ENCODE data around the gene CTSZ. TPM values are rescaled to one million over a fixed set of nuclear protein-coding genes. Genes with fewer than 3 reads are reported as not detected.
"Not testable (repeated sequence)": the region's sequence is repeated elsewhere in the genome, so short reads cannot be mapped to it uniquely, and the experiment has no call there.

CTSZ gene
- total RNA-seq, 3 donors from 2014 or later, result 135 to 238 (median 181) TPM

DNA sequence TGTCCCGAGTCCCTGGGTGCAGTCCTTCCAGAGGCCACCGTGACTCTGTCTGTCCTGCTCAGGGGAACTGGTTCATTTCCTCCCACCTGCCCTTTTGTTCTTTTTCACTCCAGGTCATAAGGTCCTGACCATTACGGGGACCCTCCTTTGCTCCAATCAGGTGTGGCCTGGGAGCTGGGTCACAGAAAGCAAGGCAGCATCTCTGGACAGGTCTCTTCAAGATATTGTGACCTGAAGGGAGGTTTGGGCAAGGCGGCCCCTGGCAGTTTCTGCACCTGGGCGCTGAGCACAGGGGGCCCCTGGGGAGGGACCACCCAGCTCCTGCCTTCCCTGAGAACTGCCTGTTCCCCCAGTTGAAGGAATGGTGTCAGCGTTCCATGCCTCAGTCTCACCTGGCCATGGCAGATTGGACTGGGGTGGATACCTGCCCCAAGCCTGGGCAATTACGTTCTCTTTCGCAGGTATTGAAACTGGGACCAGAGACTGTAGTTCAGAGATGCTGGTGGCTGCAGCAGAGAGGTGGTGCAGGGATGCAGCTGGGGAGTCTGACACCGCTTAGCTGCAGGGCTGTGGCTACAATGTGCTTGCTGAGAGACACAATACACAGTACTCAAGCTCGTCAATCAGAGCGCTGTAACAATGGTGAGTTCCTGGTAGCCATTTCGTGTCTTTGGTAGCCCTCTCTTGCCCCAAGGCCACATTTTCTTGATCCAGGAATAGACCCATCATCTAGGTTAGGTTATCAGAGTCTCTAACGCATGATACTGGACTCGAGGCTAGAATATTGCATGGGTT is 41.6 kb downstream of the CTSZ start:
- Histone ChIP-seq H3K27ac (no peak overlapping the region), H3K9me3 (no peaks in the 10 kb centered on the region), H3K36me3 (no peaks in the 10 kb centered on the region), H3K4me3 (no peak overlapping the region), H3K27me3 (no peaks in the 10 kb centered on the region), H3K4me1 (no peaks in the 10 kb centered on the region)
- TF ChIP-seq POLR2A (IDR thresholded peaks at IDR 0.05) (no peak), POLR2AphosphoS5 (IDR thresholded peaks at IDR 0.05) (no peak)
- TF ChIP-seq, protein P1, sequence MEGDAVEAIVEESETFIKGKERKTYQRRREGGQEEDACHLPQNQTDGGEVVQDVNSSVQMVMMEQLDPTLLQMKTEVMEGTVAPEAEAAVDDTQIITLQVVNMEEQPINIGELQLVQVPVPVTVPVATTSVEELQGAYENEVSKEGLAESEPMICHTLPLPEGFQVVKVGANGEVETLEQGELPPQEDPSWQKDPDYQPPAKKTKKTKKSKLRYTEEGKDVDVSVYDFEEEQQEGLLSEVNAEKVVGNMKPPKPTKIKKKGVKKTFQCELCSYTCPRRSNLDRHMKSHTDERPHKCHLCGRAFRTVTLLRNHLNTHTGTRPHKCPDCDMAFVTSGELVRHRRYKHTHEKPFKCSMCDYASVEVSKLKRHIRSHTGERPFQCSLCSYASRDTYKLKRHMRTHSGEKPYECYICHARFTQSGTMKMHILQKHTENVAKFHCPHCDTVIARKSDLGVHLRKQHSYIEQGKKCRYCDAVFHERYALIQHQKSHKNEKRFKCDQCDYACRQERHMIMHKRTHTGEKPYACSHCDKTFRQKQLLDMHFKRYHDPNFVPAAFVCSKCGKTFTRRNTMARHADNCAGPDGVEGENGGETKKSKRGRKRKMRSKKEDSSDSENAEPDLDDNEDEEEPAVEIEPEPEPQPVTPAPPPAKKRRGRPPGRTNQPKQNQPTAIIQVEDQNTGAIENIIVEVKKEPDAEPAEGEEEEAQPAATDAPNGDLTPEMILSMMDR (IDR thresholded peaks at IDR 0.05), result no peak
- intact Hi-C loops (cut with DNase I; ENCODE audit: low total_unique reads), result no loop called here
- DNase-seq (ENCODE audit: low spot score in 2 of 2), result no peak

DNA sequence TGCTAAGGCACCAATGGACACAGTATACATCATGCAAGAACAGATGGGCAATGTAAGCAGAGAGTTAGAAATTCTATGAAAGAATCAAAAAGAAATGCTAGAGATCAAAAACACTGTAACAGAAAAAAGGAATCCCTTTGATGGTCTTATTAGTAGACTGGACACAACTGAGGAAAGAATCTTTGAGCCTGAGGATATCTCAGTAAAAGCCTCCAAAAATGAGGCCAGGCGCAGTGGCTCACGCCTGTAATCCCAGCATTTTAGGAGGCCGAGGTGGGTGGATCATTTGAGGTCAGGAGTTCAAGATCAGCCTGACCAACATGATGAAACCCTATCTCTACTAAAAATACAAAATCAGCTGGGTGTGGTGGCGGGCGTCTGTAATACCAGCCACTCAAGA is 43.1 kb downstream of the CTSZ start:
- DNase-seq (ENCODE audit: low spot score in 2 of 2); H3K4me1 ChIP-seq; H3K9me3 ChIP-seq; H3K27me3 ChIP-seq; H3K27ac ChIP-seq; H3K4me3 ChIP-seq; H3K36me3 ChIP-seq: not testable (repeated sequence)
- intact Hi-C loops (cut with DNase I; ENCODE audit: low total_unique reads), result loop anchor here (5.0 kb wide), 1 partner anchor 1812 kb away; no protein-coding TSS in a partner anchor

DNA sequence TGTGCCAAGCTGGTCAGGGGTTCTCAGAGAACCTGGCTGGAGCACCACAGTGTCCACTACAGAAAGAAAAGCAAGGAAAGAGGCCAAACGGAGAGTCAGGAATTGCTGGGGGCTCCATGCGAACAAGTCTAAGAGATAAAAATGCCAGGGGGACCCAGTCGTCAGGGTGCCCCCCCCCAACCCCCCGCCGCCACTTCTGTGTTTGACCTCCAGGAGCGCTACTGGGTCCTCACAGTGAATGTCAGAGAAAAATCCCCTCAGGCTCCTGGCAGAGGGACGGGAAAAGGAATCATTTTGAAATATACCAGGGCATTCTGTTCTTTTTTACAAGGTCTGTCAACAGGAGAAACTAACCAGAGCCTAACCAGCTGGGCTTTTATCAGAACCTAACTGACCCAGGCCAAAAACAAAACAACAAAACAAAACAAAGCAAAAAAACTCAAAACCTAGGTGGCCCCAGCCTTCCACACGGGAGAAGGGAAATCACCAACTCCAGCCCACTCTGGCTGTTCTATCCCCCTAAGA is 43.9 kb downstream of the CTSZ start:
- Histone ChIP-seq H3K9me3 (no peaks in the 10 kb centered on the region), H3K27ac (no peak overlapping the region), H3K4me3 (no peak overlapping the region), H3K36me3 (no peaks in the 10 kb centered on the region), H3K27me3 (no peaks in the 10 kb centered on the region), H3K4me1 (no peaks in the 10 kb centered on the region)
- intact Hi-C loops (cut with DNase I; ENCODE audit: low total_unique reads), result loop anchor here (5.0 kb wide), 1 partner anchor 1811 kb away; no protein-coding TSS in a partner anchor
- DNase-seq (ENCODE audit: low spot score in 2 of 2), result no peak
- TF ChIP-seq, protein P1 (IDR thresholded peaks at IDR 0.05), result no peak
- TF ChIP-seq POLR2AphosphoS5 (IDR thresholded peaks at IDR 0.05) (no peak), POLR2A (IDR thresholded peaks at IDR 0.05) (no peak)

DNA sequence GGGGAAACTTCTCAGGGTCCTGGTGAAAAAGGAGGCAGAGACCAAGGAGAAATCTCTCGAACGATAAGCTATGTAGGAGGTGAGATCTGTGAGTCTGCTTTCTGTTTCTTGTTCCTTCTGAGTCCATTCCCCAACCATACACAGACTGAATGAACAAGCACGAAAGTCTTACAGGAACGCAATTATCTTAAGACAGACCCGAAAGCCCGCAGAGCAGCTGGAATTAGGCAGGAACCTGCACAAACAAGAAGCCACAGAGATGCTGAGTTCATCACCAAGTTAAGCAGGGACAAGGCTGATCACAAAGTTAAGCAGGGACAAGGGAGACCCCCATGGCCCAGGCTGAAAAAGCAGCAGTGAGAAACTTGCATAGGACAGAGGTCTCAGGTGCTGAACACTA is 47.4 kb downstream of the CTSZ start:
- Histone ChIP-seq H3K27me3 (no peaks in the 10 kb centered on the region), H3K9me3 (no peaks in the 10 kb centered on the region), H3K4me3 (no peak overlapping the region), H3K36me3 (no peaks in the 10 kb centered on the region), H3K27ac (no peak overlapping the region), H3K4me1 (no peaks in the 10 kb centered on the region)
- no peak for DNase-seq (ENCODE audit: low spot score in 2 of 2)
- TF ChIP-seq, protein P1 (IDR thresholded peaks at IDR 0.05), result no peak
- no peak for TF ChIP-seq POLR2A (IDR thresholded peaks at IDR 0.05)
- no peak for TF ChIP-seq POLR2AphosphoS5 (IDR thresholded peaks at IDR 0.05)
- intact Hi-C loops (cut with DNase I; ENCODE audit: low total_unique reads), result loop anchor here (5.0 to 10.0 kb wide), 2 partner anchors 1105 to 1807 kb away; no protein-coding TSS in a partner anchor

DNA sequence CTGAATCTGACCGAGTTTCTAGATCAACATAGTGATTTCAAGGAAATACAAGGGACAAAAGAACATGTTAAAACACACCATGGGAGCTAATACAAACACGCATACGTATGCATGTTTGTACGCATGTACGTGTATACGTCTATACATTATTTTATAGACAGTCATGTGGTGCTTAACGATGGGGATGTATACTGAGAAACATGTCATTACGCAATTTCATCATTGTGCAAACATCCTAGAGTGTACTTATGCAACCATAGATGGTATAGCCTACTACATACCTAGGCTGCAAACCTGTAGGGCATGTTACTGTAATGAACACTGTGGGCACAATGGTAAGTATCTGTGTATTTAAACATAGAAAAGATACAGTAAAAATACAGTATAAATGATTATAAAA is 51.0 kb downstream of the CTSZ start:
- TF ChIP-seq, protein P1 (IDR thresholded peaks at IDR 0.05), result no peak
- TF ChIP-seq POLR2AphosphoS5 (IDR thresholded peaks at IDR 0.05) (no peak), POLR2A (IDR thresholded peaks at IDR 0.05) (no peak)
- no peak for DNase-seq (ENCODE audit: low spot score in 2 of 2)
- Histone ChIP-seq H3K9me3 (no peaks in the 10 kb centered on the region), H3K4me1 (no peaks in the 10 kb centered on the region), H3K27me3 (no peaks in the 10 kb centered on the region), H3K36me3 (no peaks in the 10 kb centered on the region), H3K4me3 (no peak overlapping the region), H3K27ac (no peak overlapping the region)
- intact Hi-C loops (cut with DNase I; ENCODE audit: low total_unique reads), result loop anchor here (10.0 kb wide), 1 partner anchor 1109 kb away; no protein-coding TSS in a partner anchor
